GM21529 (cell line): ENCODE data around the gene CBLC.

Source experiments
- ATAC-seq: cut with Tn5 transposase; IDR thresholded peaks from one replicate; pipeline ENCODE4 v1.9.1; 2021; ENCODE audit not compliant: unreplicated experiment

The CBLC gene

DNA sequence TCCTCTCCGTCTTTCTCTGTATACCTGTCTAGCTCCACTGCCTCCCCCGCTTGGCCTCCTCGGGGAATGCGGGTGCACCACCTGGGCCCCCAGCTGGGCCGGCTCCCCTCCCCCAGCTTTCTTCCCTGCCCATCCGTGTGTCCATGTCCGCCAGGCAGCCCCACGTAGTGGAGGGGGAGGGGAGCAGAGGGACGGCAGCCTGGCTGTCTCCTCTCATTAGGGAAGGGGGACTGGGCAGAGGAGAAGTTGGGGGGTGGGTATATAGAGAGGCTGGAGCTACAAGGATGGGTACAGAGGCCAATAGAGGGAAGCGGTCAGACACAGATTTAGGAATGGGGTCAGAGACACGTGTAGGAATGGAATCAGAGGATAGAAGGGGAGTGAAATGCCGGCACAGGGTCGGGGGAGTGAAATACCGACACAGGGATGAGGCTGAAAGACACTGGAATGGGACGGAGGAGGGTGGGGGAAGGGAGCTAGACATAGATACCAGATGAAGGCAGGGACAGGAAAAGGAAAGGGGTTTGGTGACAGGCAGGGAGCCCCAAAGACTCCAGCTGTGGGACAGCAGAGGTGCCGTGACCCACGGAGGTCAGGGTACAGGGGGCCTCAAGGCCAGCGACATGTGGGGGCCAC, 71.2 kb downstream of the CBLC start:
- no peak for ATAC-seq
